Naive B cell (primary cell): ENCODE data around the gene ZNF593OS. TPM values are rescaled to one million over a fixed set of nuclear protein-coding genes. Genes with fewer than 3 reads are reported as not detected.

Experiments
- ATAC-seq, 2 donors: fragments of 150-1000 bp; cut with Tn5 transposase; 2 replicates each; pipeline ENCODE4 v1.10.0; 2021; ENCODE audit warnings: low read depth in 2 of 2, mild to moderate bottlenecking in 2 of 2, moderate library complexity in 2 of 2
- DNase-seq: peaks from one replicate; pipeline ENCODE4 v3.0.0; 2022
- H3K27ac Mint-ChIP-seq, 6 donors: one replicate each; pipeline ENCODE4 v1.8.0; 2020 to 2022; ENCODE audit warnings: mild to moderate bottlenecking in 6 of 6, mixed read lengths in 6 of 6, moderate library complexity in 5 of 6, inconsistent platforms in 2 of 6
- H3K27me3 Mint-ChIP-seq, 3 donors: one replicate each; pipeline ENCODE4 v1.8.0; 2021 to 2022; ENCODE audit warnings: mixed read lengths in 3 of 3, mild to moderate bottlenecking in 1 of 3
- H3K36me3 Mint-ChIP-seq, 2 donors: one replicate each; pipeline ENCODE4 v1.8.0; 2020 to 2022; ENCODE audit warnings: mixed read lengths in 2 of 2, inconsistent platforms in 1 of 2, mild to moderate bottlenecking in 1 of 2
- H3K4me1 Mint-ChIP-seq, 3 donors: one replicate each; pipeline ENCODE4 v1.8.0; 2020 to 2022; ENCODE audit warnings: mixed read lengths in 3 of 3, inconsistent platforms in 1 of 3, mild to moderate bottlenecking in 1 of 3, moderate library complexity in 1 of 3
- H3K4me3 Mint-ChIP-seq, 8 donors: one replicate each; pipeline ENCODE4 v1.8.0; 2020 to 2022; ENCODE audit warnings: mild to moderate bottlenecking in 8 of 8, mixed read lengths in 8 of 8, moderate library complexity in 8 of 8, inconsistent platforms in 2 of 8
- H3K9me3 Mint-ChIP-seq, 7 donors: one replicate each; pipeline ENCODE4 v1.8.0; 2020 to 2022; ENCODE audit warnings: mixed read lengths in 7 of 7, mild to moderate bottlenecking in 5 of 7, inconsistent platforms in 2 of 7, moderate library complexity in 1 of 7
- polyA plus RNA-seq, 6 donors: library from polyadenylated mRNA; unstranded; fragments of 300-500 nt; fragmentation: Illumina TruSeq; gene quantifications; one replicate each; pipeline ENCODE4 v1.2.3, GENCODE V29; 2021; ENCODE audit warnings: low read depth in 6 of 6

The ZNF593OS gene
- polyA plus RNA-seq, 6 donors from 2014 or later, result 0.96 to 3.5 (median 1.9) TPM

GRCh38 chr1:26122988-26123973 lies 48.4 kb downstream of the ZNF593OS start:
- Mint-ChIP-seq H3K9me3 (no peaks in the 10 kb centered on the region), H3K4me1 (peaks cover 24 to 40% (median 30%) of the 10 kb centered on the region in 3 donors), H3K27ac (peak overlapping the region in 1 of 6 donors; percentile 63), H3K4me3 (no peak overlapping the region), H3K27me3 (no peaks in the 10 kb centered on the region), H3K36me3 (no peaks in the 10 kb centered on the region)
- ATAC-seq (no peak), DNase-seq (no peak)

GRCh38 chr1:26121854-26122773 lies 49.5 kb downstream of the ZNF593OS start:
- Mint-ChIP-seq H3K4me1 (peaks cover 16 to 32% (median 28%) of the 10 kb centered on the region in 3 donors), H3K9me3 (no peaks in the 10 kb centered on the region), H3K36me3 (no peaks in the 10 kb centered on the region), H3K4me3 (no peak overlapping the region), H3K27me3 (no peaks in the 10 kb centered on the region), H3K27ac (no peak overlapping the region)
- no peak for DNase-seq
- ATAC-seq, result no peak

GRCh38 chr1:26119892-26120608 lies 51.6 kb downstream of the ZNF593OS start:
- DNase-seq (no peak), ATAC-seq (no peak)
- Mint-ChIP-seq H3K27ac (peak overlapping the region in 4 of 6 donors; percentile 19 to 87 (median 76)), H3K4me3 (peak overlapping the region in 1 of 8 donors; percentile 9), H3K36me3 (no peaks in the 10 kb centered on the region), H3K9me3 (no peaks in the 10 kb centered on the region), H3K27me3 (no peaks in the 10 kb centered on the region), H3K4me1 (peaks cover 11 to 28% (median 21%) of the 10 kb centered on the region in 3 donors)

Other genes with a start within 250 kb of the ZNF593OS start
- 1 to 10 TPM; 4.0 to 9.2 (median 7.7) TPM for gene PAFAH2, start 173.8 kb downstream of the ZNF593OS start, polyA plus RNA-seq
- gene EXTL1, start 150.1 kb downstream of the ZNF593OS start, polyA plus RNA-seq, result not detected
- not detected for gene SLC30A2, start 125.7 kb downstream of the ZNF593OS start, polyA plus RNA-seq
- gene TRIM63, start 104.2 kb downstream of the ZNF593OS start, polyA plus RNA-seq, result not detected
- gene PDIK1L, start 60.0 kb downstream of the ZNF593OS start, polyA plus RNA-seq, result 1 to 10 TPM; 3.2 to 6.0 (median 4.9) TPM
- not detected for gene FAM110D, start 12.8 kb downstream of the ZNF593OS start, polyA plus RNA-seq
- not detected for gene C1orf232, start 2.9 kb downstream of the ZNF593OS start, polyA plus RNA-seq
- 10 to 100 TPM; 33.3 to 52.3 (median 36.1) TPM for gene ZNF593, start 1.9 kb downstream of the ZNF593OS start, polyA plus RNA-seq
- gene CNKSR1, start 5.7 kb upstream of the ZNF593OS start, polyA plus RNA-seq, result under 1 TPM in 3 of 6 donors, not detected in 3; 0.44 to 0.57 (median 0.49) TPM
- gene CATSPER4, start 18.8 kb upstream of the ZNF593OS start, polyA plus RNA-seq, result not detected
- 1 to 10 TPM; 2.5 to 8.2 (median 4.9) TPM for gene CEP85, start 62.4 kb upstream of the ZNF593OS start, polyA plus RNA-seq
- gene SH3BGRL3, start 108.3 kb upstream of the ZNF593OS start, polyA plus RNA-seq, result 1,000 to 10,000 TPM in 2 of 6 donors, 100 to 1,000 TPM in 4; 624 to 1,205 (median 832) TPM
- gene UBXN11, start 134.8 kb upstream of the ZNF593OS start, polyA plus RNA-seq, result 10 to 100 TPM in 2 of 6 donors, 1 to 10 TPM in 4; 4.3 to 15.7 (median 6.9) TPM
- gene CD52, start 146.1 kb upstream of the ZNF593OS start, polyA plus RNA-seq, result over 10,000 TPM; 10,565 to 16,920 (median 13,137) TPM
- 1 to 10 TPM in 2 of 6 donors, under 1 TPM in 4; 0.06 to 1.8 (median 0.70) TPM for gene CRYBG2, start 182.3 kb upstream of the ZNF593OS start, polyA plus RNA-seq
- not detected for gene ZNF683, start 200.9 kb upstream of the ZNF593OS start, polyA plus RNA-seq
- not detected for gene LIN28A, start 239.0 kb upstream of the ZNF593OS start, polyA plus RNA-seq